ENCODE measurements around the gene CALN1. TPM values are rescaled to one million over a fixed set of nuclear protein-coding genes. Genes with fewer than 3 reads are reported as not detected.

Gene CALN1
- total and polyA plus RNA-seq, 2 experiments from 2014 or later: 0.23 to 0.28 TPM

- H3K4me2 ChIP-seq: no peak overlapping the region
- H3K9me2 ChIP-seq (replicated peaks; ENCODE audit: insufficient read depth): no peaks in the 10 kb centered on the region
- no peaks in the 10 kb centered on the region for H4K20me1 ChIP-seq (ENCODE audit: insufficient read depth, poor library complexity, severe bottlenecking)
- H3K36me3 ChIP-seq (replicated peaks; ENCODE audit: insufficient read depth, low read depth): no peaks in the 10 kb centered on the region
- no peak overlapping the region for H3K4me3 ChIP-seq
- no peaks in the 10 kb centered on the region for H3K79me2 ChIP-seq
- no peak for TF ChIP-seq CTCF (IDR thresholded peaks at IDR 0.05; ENCODE audit: poor library complexity)
- no peak for TF ChIP-seq EZH2 (IDR thresholded peaks at IDR 0.05; ENCODE audit: borderline replicate concordance)
- H3K27me3 ChIP-seq: no peaks in the 10 kb centered on the region
- DNase-seq (ENCODE audit: low spot score): no peak
- H3K27ac ChIP-seq: no peak overlapping the region
- H3K9me3 ChIP-seq (ENCODE audit: low read depth): no peaks in the 10 kb centered on the region
- WGBS (ENCODE audit: low lambda C conversion rate, missing lambda C conversion rate): 94% methylated on average over 8 of the region's 8 CpGs
- no peak overlapping the region for H2AFZ ChIP-seq
- no peaks in the 10 kb centered on the region for H3K4me1 ChIP-seq (ENCODE audit: insufficient read depth)
Measured at GRCh38 chr7:71987200-71987767, 424.9 kb downstream of the CALN1 start.

GRCh38 chr7:71984348-71984747, 427.8 kb downstream of the CALN1 start:
- no peaks in the 10 kb centered on the region for H3K9me3 ChIP-seq (ENCODE audit: low read depth)
- H3K4me1 ChIP-seq (ENCODE audit: insufficient read depth): no peaks in the 10 kb centered on the region
- H3K27ac ChIP-seq: no peak overlapping the region
- H3K27me3 ChIP-seq: no peaks in the 10 kb centered on the region
- TF ChIP-seq CTCF (IDR thresholded peaks at IDR 0.05; ENCODE audit: poor library complexity): no peak
- no peak for TF ChIP-seq EZH2 (IDR thresholded peaks at IDR 0.05; ENCODE audit: borderline replicate concordance)
- TF ChIP-seq EZH2phosphoT487 (IDR thresholded peaks at IDR 0.05; ENCODE audit: low read depth, severe bottlenecking, unreplicated experiment): no peak
- no peaks in the 10 kb centered on the region for H3K36me3 ChIP-seq (replicated peaks; ENCODE audit: insufficient read depth, low read depth)
- 97% methylated on average over 2 of the region's 2 CpGs for WGBS (ENCODE audit: low lambda C conversion rate, missing lambda C conversion rate)
- H2AFZ ChIP-seq: no peak overlapping the region
- no peaks in the 10 kb centered on the region for H4K20me1 ChIP-seq (ENCODE audit: insufficient read depth, poor library complexity, severe bottlenecking)
- H3K4me2 ChIP-seq: no peak overlapping the region
- H3K79me2 ChIP-seq: no peaks in the 10 kb centered on the region
- no peaks in the 10 kb centered on the region for H3K9me2 ChIP-seq (replicated peaks; ENCODE audit: insufficient read depth)
- no peak for DNase-seq (ENCODE audit: low spot score)
- no peak overlapping the region for H3K4me3 ChIP-seq

GRCh38 chr7:71982851-71983250, 429.3 kb downstream of the CALN1 start:
- Histone ChIP-seq H3K9me2 (replicated peaks; ENCODE audit: insufficient read depth) (no peaks in the 10 kb centered on the region), H3K27me3 (no peaks in the 10 kb centered on the region), H3K4me3 (no peak overlapping the region), H3K79me2 (no peaks in the 10 kb centered on the region), H3K4me1 (ENCODE audit: insufficient read depth) (no peaks in the 10 kb centered on the region), H3K36me3 (replicated peaks; ENCODE audit: insufficient read depth, low read depth) (no peaks in the 10 kb centered on the region), H3K27ac (no peak overlapping the region), H4K20me1 (ENCODE audit: insufficient read depth, poor library complexity, severe bottlenecking) (no peaks in the 10 kb centered on the region), H3K9me3 (ENCODE audit: low read depth) (no peaks in the 10 kb centered on the region), H3K4me2 (no peak overlapping the region), H2AFZ (no peak overlapping the region)
- 80% methylated on average over 4 of the region's 4 CpGs for WGBS (ENCODE audit: low lambda C conversion rate, missing lambda C conversion rate)
- DNase-seq (ENCODE audit: low spot score): no peak
- TF ChIP-seq EZH2 (IDR thresholded peaks at IDR 0.05; ENCODE audit: borderline replicate concordance): no peak
- TF ChIP-seq EZH2phosphoT487 (IDR thresholded peaks at IDR 0.05; ENCODE audit: low read depth, severe bottlenecking, unreplicated experiment): no peak
- TF ChIP-seq CTCF (IDR thresholded peaks at IDR 0.05; ENCODE audit: poor library complexity): no peak

DNA sequence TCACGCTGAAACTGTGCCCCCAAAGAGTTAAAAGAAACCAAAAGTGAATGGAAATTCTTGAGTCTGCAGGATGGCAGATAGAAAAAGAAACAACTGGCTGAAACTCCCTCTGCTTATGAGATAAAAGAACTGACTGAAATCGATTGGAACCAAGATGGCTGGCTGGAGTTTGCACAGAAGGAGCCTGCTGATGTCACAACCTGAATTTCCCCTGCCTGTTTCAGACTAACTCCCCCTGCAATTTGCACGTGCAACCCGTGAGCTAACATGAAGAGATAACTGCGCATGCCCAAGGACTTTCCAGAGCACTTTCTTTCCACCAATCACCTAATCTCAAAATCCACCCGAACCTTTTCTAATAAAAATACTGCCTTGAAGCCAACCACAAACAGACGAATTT, 435.5 kb downstream of the CALN1 start:
- Histone ChIP-seq H3K36me3 (replicated peaks; ENCODE audit: insufficient read depth, low read depth) (no peaks in the 10 kb centered on the region), H3K27ac (no peak overlapping the region), H3K4me3 (no peak overlapping the region), H3K4me1 (ENCODE audit: insufficient read depth) (no peaks in the 10 kb centered on the region), H3K9me3 (ENCODE audit: low read depth) (no peaks in the 10 kb centered on the region), H4K20me1 (ENCODE audit: insufficient read depth, poor library complexity, severe bottlenecking) (no peaks in the 10 kb centered on the region), H3K27me3 (no peaks in the 10 kb centered on the region), H3K79me2 (no peaks in the 10 kb centered on the region), H3K9me2 (replicated peaks; ENCODE audit: insufficient read depth) (no peaks in the 10 kb centered on the region), H2AFZ (no peak overlapping the region), H3K4me2 (no peak overlapping the region)
- whole genome bisulfite sequencing (ENCODE audit: low lambda C conversion rate, missing lambda C conversion rate): 66% methylated on average over 7 of the region's 7 CpGs
- DNase-seq (ENCODE audit: low spot score): no peak
- TF ChIP-seq EZH2phosphoT487 (IDR thresholded peaks at IDR 0.05; ENCODE audit: low read depth, severe bottlenecking, unreplicated experiment) (no peak), CTCF (IDR thresholded peaks at IDR 0.05; ENCODE audit: poor library complexity) (no peak), EZH2 (IDR thresholded peaks at IDR 0.05; ENCODE audit: borderline replicate concordance) (no peak)
